GM19395 (cell line): ENCODE results near the gene TUBB6.

Experiments
- ATAC-seq: cut with Tn5 transposase; IDR thresholded peaks from one replicate; pipeline ENCODE4 v1.9.1; 2021; ENCODE audit warnings: mild to moderate bottlenecking, moderate library complexity; ENCODE audit not compliant: unreplicated experiment

Gene TUBB6

GRCh38 chr18:12335503-12335902 is 27.5 kb downstream of the TUBB6 start:
- no peak for ATAC-seq

- no peak for ATAC-seq
Observed at GRCh38 chr18:12336171-12336613, 28.2 kb downstream of the TUBB6 start.

DNA sequence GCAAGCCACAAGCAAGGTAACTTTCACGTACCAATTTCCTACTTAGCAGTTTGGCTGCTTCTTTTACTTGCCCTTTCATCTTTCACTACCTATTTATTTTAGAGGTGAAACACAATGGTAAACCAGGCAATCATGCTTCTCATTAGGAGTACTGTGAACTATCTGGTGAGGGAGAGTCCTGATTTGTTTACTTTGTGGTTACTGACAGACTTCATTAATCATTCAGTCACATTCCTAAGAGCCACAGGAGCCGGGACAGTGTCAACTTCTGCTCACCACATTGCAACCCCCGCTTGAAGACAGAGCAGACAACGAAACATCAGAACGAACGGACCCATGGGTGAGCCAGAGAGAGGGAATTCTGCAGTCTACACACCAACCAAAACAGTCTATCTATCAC is 28.8 kb downstream of the TUBB6 start:
- ATAC-seq = no peak

GRCh38 chr18:12338382-12338781 is 30.3 kb downstream of the TUBB6 start:
- ATAC-seq = no peak

GRCh38 chr18:12340945-12341660 is 33.1 kb downstream of the TUBB6 start:
- no peak for ATAC-seq

DNA sequence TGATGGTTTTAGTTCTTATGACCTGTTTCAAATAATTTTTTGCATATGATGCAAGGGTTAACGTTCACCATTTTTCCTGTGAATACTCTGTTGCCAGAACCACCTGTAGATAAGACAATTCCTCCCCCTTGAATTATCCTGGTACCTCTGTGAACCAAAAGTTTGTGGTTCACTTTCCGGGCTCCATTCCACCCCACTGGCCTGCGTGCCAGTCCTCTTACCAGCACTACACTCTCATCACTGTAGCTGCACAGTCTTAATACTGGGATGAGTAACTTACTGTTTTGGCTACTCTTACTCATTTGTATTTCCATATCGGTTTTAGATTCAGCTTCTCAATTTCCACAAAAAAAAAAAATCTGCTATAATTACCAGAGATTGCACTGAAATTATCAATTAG is 34.6 kb downstream of the TUBB6 start:
- ATAC-seq = no peak

- no peak for ATAC-seq
Observed at GRCh38 chr18:12345491-12346239, 37.6 kb downstream of the TUBB6 start.

GRCh38 chr18:12346240-12346565 is 38.2 kb downstream of the TUBB6 start:
- ATAC-seq = no peak

DNA sequence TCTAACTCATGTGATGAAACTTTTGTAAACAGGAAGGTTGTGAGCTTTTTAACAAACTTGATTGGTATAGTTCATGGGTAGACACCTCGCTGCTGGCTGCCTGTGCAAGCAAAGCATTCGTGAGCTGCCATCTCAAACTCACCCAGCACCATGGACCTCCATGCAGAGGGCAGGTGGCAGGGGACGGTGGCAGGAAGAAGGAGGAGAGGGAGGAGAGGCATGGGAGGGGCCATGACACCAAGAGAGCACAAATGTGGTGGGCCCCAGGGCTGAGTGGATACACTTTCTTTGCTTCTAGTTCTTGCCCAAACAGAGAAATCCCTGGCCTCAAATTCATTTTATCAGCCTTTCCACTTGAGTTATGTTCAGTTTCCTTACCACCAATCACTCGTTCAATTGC is 39.9 kb downstream of the TUBB6 start:
- no peak for ATAC-seq

- ATAC-seq = no peak
Observed at GRCh38 chr18:12352188-12352587, 44.1 kb downstream of the TUBB6 start.

GRCh38 chr18:12359515-12359927 is 51.5 kb downstream of the TUBB6 start:
- no peak for ATAC-seq

DNA sequence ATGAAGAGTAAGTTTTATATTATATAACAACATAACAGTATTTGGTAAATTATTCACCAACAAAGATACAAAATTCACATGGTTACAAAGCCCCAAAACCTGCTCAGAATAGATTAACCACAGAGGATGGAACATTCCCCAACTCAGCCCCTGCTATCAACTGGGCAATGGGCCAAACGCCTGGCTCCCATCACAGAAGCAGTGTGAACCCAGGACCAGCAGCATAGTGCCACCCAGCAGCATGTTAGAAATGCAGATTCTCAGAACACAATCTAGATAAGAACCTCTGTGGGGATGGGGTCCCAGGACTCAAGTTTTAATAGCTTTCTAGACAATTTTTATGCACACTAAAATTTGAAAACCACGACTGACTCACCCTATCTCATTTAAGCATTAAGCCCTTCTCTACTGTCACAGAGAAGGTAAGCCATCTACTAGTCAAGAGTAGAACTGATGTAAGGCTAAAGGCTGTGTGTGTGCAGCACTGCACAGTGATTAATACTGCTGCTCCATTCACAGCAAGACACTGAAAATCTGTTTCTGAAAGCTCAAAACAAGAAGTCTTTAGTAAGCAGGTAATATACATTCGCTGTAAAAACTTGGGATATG is 53.8 kb downstream of the TUBB6 start:
- ATAC-seq = no peak

- ATAC-seq = no peak
Observed at GRCh38 chr18:12362473-12363174, 54.6 kb downstream of the TUBB6 start.

GRCh38 chr18:12366379-12366778 is 58.3 kb downstream of the TUBB6 start:
- no peak for ATAC-seq

DNA sequence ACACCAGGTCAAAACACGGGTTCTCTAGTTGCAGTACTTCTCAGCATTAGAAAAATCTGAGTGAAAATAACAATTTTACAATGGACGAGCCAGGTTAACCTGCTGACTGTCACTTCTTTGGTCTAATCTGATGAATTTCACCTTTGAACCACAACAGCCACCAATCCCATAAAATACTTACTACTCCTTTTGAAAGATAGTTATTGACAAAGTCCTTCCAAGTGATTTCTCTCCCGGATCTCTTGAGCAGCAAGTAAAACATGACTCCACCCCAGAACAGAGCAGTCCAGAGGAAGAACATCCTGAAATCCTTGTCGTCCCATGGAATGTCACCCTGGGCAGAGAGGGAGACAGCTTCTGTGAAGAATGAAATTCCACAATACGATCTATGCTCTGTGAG is 58.7 kb downstream of the TUBB6 start:
- ATAC-seq = no peak

DNA sequence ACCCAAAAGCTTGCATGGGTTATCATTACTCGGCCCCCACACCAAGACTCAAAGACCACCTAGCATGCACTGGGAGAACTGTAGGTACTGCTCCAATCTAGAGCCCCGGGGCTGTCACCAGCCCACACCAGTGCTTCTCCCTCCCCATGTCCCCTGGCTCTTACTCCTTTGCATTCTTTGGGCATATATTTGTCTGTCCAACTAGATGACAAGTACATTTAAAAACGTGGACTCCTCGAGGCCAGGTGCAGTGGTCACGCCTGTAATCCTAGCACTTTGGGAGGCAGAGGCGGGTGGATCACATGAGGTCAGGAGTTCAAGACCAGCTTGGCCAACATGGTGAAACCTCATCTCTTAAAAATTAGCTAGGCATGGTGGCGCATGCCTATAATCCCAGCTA is 61.2 kb downstream of the TUBB6 start:
- ATAC-seq = no peak

GRCh38 chr18:12371590-12371989 is 63.5 kb downstream of the TUBB6 start:
- no peak for ATAC-seq

DNA sequence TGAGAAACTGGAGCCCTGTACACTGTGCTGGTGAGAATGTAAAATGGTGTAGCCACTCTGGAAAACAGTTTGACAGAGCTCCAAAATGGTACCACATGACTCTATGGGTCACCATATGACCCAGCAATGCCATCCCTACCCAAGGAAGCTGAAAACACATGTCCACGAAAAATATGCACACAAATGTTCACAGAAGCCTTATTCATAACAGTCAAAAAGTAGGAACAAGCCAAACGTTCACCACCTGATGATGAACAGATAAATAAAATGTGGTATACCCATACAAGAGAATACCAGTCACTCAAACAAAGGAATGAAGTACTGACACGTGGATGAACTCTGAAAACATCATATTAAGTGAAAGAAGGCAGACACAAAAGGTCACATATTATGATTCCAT is 64.4 kb downstream of the TUBB6 start:
- no peak for ATAC-seq

DNA sequence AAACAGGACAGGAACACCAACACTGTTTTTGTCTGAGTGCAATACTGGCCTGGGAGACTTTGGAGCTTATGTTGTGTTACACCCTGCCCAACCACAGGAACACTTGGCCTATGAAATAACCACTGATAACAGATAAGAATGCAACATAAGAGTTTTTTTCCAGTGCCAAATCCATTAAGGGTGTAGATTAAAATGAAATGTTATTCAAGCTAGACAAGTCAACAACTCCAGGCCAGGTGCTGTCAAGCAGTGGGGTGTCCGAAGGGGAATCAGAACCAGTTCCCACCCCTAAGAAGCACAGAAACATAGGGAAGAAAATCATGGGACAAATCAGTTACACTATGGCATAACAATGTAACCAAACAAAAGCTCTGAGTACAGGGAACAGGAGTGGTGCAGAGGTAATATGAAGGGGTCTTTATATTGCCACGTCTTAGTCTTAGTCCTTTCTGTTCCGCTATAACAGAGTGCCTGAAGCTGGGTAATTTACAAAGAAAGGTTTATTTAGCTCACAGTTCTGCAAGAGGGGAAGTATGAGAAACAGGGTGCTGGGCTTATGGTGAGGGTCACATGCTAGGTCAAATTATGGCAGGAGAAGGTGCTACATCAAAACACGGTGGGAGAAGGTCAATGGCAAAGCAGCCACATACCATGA is 65.2 kb downstream of the TUBB6 start:
- no peak for ATAC-seq

GRCh38 chr18:12373771-12374116 is 65.7 kb downstream of the TUBB6 start:
- no peak for ATAC-seq

DNA sequence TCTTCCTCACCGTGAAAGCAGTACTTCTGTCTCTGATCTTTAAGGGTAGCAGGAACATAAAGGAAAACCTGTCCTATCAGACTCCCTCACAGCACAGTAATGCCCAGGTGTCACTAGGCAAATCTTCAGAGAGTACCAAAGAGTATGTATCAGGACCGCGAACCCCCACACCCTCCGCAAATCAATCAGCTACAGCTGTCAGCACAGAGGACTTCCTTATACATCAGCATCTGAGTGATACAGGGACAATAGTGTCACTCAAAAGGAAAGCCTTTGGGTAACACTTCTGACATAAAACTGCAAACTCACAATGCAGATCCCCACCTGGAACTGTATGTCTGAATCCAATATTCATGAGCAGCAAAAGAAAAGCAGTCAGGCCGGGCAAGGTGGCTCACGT is 66.4 kb downstream of the TUBB6 start:
- ATAC-seq = no peak
